Measurements from ENCODE around the gene OR51V1. TPM values are rescaled to one million over a fixed set of nuclear protein-coding genes. Genes with fewer than 3 reads are reported as not detected.

Gene OR51V1
- total and polyA plus RNA-seq, 4 donors, result not detected

DNA sequence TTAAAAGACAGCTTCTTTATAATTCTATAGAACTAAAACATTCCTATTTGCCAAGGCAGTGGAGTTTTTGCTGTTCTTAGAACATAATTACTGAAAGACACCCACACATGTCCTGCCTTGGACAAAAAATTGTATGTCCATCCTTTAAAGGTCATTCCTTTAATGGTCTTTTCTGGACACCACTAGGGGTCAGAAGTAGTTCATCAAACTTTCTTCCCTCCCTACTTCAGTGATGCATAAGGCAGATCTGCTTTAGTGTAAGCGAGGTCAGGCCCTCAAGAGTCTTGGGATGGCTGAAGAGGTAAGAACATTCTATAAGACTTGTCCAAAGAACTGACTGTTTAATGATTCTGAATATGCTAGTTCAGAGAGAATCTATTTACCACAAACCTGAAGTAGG lies 4.3 kb upstream of the OR51V1 start:
- H3K9ac ChIP-seq (ENCODE audit: low read depth in 1 of 2, low read length in 2 of 2), result no peak overlapping the region
- peaks cover 0 to 9% (median 0%) of the 10 kb centered on the region in 4 donors for H3K27me3 ChIP-seq (ENCODE audit: control insufficient read depth in 4 of 4, insufficient read depth in 4 of 4, low read length in 3 of 4)
- H3K9me3 ChIP-seq (ENCODE audit: control insufficient read depth in 4 of 4, low read length in 3 of 4), result no peaks in the 10 kb centered on the region
- no peak for DNase-seq (ENCODE audit: low spot score)
- no peak overlapping the region for H3K4me3 ChIP-seq (ENCODE audit: low read depth in 1 of 3, low read length in 3 of 3)
- H3K4me1 ChIP-seq (ENCODE audit: control insufficient read depth in 4 of 4, insufficient read depth in 4 of 4, low read length in 3 of 4), result no peaks in the 10 kb centered on the region
- H3K27ac ChIP-seq (ENCODE audit: low read depth in 1 of 2, low read length in 2 of 2), result no peak overlapping the region
- WGBS, result 23% methylated on average over 1 of the region's 1 CpG
- H3K36me3 ChIP-seq (ENCODE audit: control insufficient read depth in 4 of 4, insufficient read depth in 3 of 4, low read depth in 1 of 4, low read length in 3 of 4), result no peaks in the 10 kb centered on the region
- TF ChIP-seq, protein P1, sequence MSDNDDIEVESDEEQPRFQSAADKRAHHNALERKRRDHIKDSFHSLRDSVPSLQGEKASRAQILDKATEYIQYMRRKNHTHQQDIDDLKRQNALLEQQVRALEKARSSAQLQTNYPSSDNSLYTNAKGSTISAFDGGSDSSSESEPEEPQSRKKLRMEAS (IDR thresholded peaks at IDR 0.05), result no peak
- TF ChIP-seq RAD21 (IDR thresholded peaks at IDR 0.05) (peak; percentile 68 to 72), EGR1 (IDR thresholded peaks at IDR 0.05; ENCODE audit: low read depth in 2 of 2) (no peak), RXRA (IDR thresholded peaks at IDR 0.05) (peak in 1 of 2 donors; percentile 39)
- TF ChIP-seq, protein P2, sequence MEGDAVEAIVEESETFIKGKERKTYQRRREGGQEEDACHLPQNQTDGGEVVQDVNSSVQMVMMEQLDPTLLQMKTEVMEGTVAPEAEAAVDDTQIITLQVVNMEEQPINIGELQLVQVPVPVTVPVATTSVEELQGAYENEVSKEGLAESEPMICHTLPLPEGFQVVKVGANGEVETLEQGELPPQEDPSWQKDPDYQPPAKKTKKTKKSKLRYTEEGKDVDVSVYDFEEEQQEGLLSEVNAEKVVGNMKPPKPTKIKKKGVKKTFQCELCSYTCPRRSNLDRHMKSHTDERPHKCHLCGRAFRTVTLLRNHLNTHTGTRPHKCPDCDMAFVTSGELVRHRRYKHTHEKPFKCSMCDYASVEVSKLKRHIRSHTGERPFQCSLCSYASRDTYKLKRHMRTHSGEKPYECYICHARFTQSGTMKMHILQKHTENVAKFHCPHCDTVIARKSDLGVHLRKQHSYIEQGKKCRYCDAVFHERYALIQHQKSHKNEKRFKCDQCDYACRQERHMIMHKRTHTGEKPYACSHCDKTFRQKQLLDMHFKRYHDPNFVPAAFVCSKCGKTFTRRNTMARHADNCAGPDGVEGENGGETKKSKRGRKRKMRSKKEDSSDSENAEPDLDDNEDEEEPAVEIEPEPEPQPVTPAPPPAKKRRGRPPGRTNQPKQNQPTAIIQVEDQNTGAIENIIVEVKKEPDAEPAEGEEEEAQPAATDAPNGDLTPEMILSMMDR (IDR thresholded peaks at IDR 0.05; ENCODE audit: low read depth, low read length, missing input control), result peak; percentile 28

GRCh38 chr11:5203366-5203765 lies 2.9 kb upstream of the OR51V1 start:
- Histone ChIP-seq H3K27me3 (ENCODE audit: control insufficient read depth in 4 of 4, insufficient read depth in 4 of 4, low read length in 3 of 4) (peaks cover 0 to 9% (median 0%) of the 10 kb centered on the region in 4 donors), H3K36me3 (ENCODE audit: control insufficient read depth in 4 of 4, insufficient read depth in 3 of 4, low read depth in 1 of 4, low read length in 3 of 4) (no peaks in the 10 kb centered on the region), H3K27ac (ENCODE audit: low read depth in 1 of 2, low read length in 2 of 2) (no peak overlapping the region), H3K9me3 (ENCODE audit: control insufficient read depth in 4 of 4, low read length in 3 of 4) (no peaks in the 10 kb centered on the region), H3K4me1 (ENCODE audit: control insufficient read depth in 4 of 4, insufficient read depth in 4 of 4, low read length in 3 of 4) (no peaks in the 10 kb centered on the region), H3K9ac (ENCODE audit: low read depth in 1 of 2, low read length in 2 of 2) (no peak overlapping the region), H3K4me3 (ENCODE audit: low read depth in 1 of 3, low read length in 3 of 3) (no peak overlapping the region)
- no peak for DNase-seq (ENCODE audit: low spot score)
- TF ChIP-seq, protein P2 (IDR thresholded peaks at IDR 0.05; ENCODE audit: low read depth, low read length, missing input control), result no peak
- TF ChIP-seq GABPA (IDR thresholded peaks at IDR 0.05 in 1 of 2, conservative IDR thresholded peaks at IDR 0.05 in 1 of 2) (no peak), EGR1 (IDR thresholded peaks at IDR 0.05; ENCODE audit: low read depth in 2 of 2) (no peak), ZBTB33 (IDR thresholded peaks at IDR 0.05) (no peak), NR2F2 (IDR thresholded peaks at IDR 0.05) (no peak), FOXA1 (IDR thresholded peaks at IDR 0.05) (no peak), ATF3 (IDR thresholded peaks at IDR 0.05) (no peak), SP1 (IDR thresholded peaks at IDR 0.05) (no peak), HNF4G (IDR thresholded peaks at IDR 0.05) (no peak), RAD21 (IDR thresholded peaks at IDR 0.05) (no peak), TAF1 (conservative IDR thresholded peaks at IDR 0.05) (no peak), RXRA (IDR thresholded peaks at IDR 0.05) (no peak)
- TF ChIP-seq, protein P3, sequence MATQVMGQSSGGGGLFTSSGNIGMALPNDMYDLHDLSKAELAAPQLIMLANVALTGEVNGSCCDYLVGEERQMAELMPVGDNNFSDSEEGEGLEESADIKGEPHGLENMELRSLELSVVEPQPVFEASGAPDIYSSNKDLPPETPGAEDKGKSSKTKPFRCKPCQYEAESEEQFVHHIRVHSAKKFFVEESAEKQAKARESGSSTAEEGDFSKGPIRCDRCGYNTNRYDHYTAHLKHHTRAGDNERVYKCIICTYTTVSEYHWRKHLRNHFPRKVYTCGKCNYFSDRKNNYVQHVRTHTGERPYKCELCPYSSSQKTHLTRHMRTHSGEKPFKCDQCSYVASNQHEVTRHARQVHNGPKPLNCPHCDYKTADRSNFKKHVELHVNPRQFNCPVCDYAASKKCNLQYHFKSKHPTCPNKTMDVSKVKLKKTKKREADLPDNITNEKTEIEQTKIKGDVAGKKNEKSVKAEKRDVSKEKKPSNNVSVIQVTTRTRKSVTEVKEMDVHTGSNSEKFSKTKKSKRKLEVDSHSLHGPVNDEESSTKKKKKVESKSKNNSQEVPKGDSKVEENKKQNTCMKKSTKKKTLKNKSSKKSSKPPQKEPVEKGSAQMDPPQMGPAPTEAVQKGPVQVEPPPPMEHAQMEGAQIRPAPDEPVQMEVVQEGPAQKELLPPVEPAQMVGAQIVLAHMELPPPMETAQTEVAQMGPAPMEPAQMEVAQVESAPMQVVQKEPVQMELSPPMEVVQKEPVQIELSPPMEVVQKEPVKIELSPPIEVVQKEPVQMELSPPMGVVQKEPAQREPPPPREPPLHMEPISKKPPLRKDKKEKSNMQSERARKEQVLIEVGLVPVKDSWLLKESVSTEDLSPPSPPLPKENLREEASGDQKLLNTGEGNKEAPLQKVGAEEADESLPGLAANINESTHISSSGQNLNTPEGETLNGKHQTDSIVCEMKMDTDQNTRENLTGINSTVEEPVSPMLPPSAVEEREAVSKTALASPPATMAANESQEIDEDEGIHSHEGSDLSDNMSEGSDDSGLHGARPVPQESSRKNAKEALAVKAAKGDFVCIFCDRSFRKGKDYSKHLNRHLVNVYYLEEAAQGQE (IDR thresholded peaks at IDR 0.05), result no peak
- WGBS, result 64% methylated on average over 2 of the region's 2 CpGs

All from liver (tissue), 9 donors.